K562 (cell line): ENCODE results near the gene PIGN. TPM values are rescaled to one million over a fixed set of nuclear protein-coding genes. Genes with fewer than 3 reads are reported as not detected.

Experiments used
- ATAC-seq: fragments of 200-7000 bp; cut with Tn5 transposase; 3 replicates; pipeline ENCODE4 v1.9.1; 2020; ENCODE audit warnings: moderate library complexity
- BruUV-seq: library from RNA; stranded (reverse); fragments of 400-500 nt; replicated peaks from 2 replicates; lab custom pipeline; 2021; lab: Mats Ljungman, UMichigan
- CTCF ChIA-PET: fragments of 300-600 bp; formaldehyde crosslinking; extraction: SDS; loops from one replicate; lab custom pipeline; 2021; ENCODE audit warnings: low intra/inter-chr PET ratio; lab: Yijun Ruan, JAX
- POLR2A ChIA-PET: fragments of 300-600, 350-650 bp; sonication (Branson Sonifier 250); formaldehyde crosslinking; extraction: SDS; loops from one replicate; lab custom pipeline; 2021; ENCODE audit warnings: antibody characterized with exemption, inconsistent platforms; lab: Yijun Ruan, JAX
- DNase-seq, 4 experiments: peaks; one replicate each; pipeline versions ENCODE4 v3.0.0 to v3.0.0-alpha.2; 2011 to 2018; ENCODE audit warnings: low spot score in 3 of 4, mixed read lengths in 3 of 4; ENCODE audit errors: extremely low read depth in 1 of 4
- FAIRE-seq: peaks from 2 replicates; lab custom pipeline; 2011; peaks lifted over from hg19 to GRCh38; lab: Jason Lieb, UNC
- H2AFZ ChIP-seq: 2 replicates; pipeline ENCODE4 v1.6.0; 2011; ENCODE audit warnings: low read depth, low read length, control low read depth, inconsistent platforms
- H3K27ac ChIP-seq: fragments of 200-600 bp; 3 replicates; pipeline ENCODE4 v1.8.0; 2011; ENCODE audit warnings: low read depth, mild to moderate bottlenecking, control low read depth, inconsistent platforms, low read length, moderate library complexity, mixed read lengths; ENCODE audit errors: extremely low read depth
- H3K27me3 ChIP-seq, 2 experiments: fragments of 300-600 bp in 1 of 2; 2 replicates in 1 of 2; 3 replicates in 1 of 2; pipeline versions ENCODE4 v1.6.0 to v1.8.0; 2011; ENCODE audit warnings: inconsistent platforms in 2 of 2, low read length in 2 of 2, mild to moderate bottlenecking in 1 of 2, mixed read lengths in 1 of 2, moderate library complexity in 1 of 2; ENCODE audit not compliant: control insufficient read depth in 2 of 2, insufficient read depth in 2 of 2
- H3K36me3 ChIP-seq: fragments of 300-600 bp; 3 replicates; pipeline ENCODE4 v1.8.0; 2011; ENCODE audit warnings: mild to moderate bottlenecking, low read length, inconsistent platforms; ENCODE audit not compliant: control insufficient read depth, insufficient read depth
- H3K4me1 ChIP-seq, 2 experiments: fragments of 200-600 bp in 1 of 2; replicated peaks in 1 of 2; 2 replicates in 1 of 2; 3 replicates in 1 of 2; pipeline versions ENCODE4 v1.5.1 to v1.8.0; 2011; ENCODE audit warnings: inconsistent platforms in 2 of 2, low read length in 2 of 2, mild to moderate bottlenecking in 1 of 2, mixed read lengths in 1 of 2, moderate library complexity in 1 of 2; ENCODE audit not compliant: control insufficient read depth in 2 of 2, insufficient read depth in 2 of 2
- H3K4me2 ChIP-seq: 2 replicates; pipeline ENCODE4 v1.6.1; 2011; ENCODE audit warnings: low read length, control low read depth, inconsistent platforms, mixed read lengths; ENCODE audit not compliant: insufficient read depth
- H3K4me3 ChIP-seq: fragments of 200-600 bp; sonication (generic), shearing (Covaris generic); 2 replicates; pipeline ENCODE4 v1.5.1; 2016; ENCODE audit warnings: control low read depth, inconsistent platforms
- H3K79me2 ChIP-seq: fragments of 200-600 bp; 3 replicates; pipeline ENCODE4 v1.8.0; 2011; ENCODE audit warnings: low read length, inconsistent platforms; ENCODE audit not compliant: control insufficient read depth, insufficient read depth
- H3K9ac ChIP-seq, 2 experiments: 2 replicates each; pipeline versions ENCODE4 v1.6.0 to v1.6.1; 2011; ENCODE audit warnings: low read depth in 2 of 2, low read length in 2 of 2, control low read depth in 1 of 2, inconsistent platforms in 1 of 2, mild to moderate bottlenecking in 1 of 2, mixed read lengths in 1 of 2; ENCODE audit not compliant: insufficient read depth in 1 of 2
- H3K9me1 ChIP-seq: one replicate; pipeline ENCODE4 v1.6.0; 2011; ENCODE audit warnings: inconsistent platforms, mild to moderate bottlenecking, low read length, moderate library complexity; ENCODE audit not compliant: control insufficient read depth, insufficient read depth
- H3K9me3 ChIP-seq: replicated peaks from 2 replicates; pipeline ENCODE4 v1.5.1; 2011; ENCODE audit warnings: low read depth, low read length, inconsistent platforms; ENCODE audit not compliant: control insufficient read depth, insufficient read depth
- H4K20me1 ChIP-seq: replicated peaks from 2 replicates; pipeline ENCODE4 v1.6.1; 2011; ENCODE audit warnings: low read length, inconsistent platforms, mixed read lengths; ENCODE audit not compliant: control insufficient read depth, insufficient read depth
- CUX1 ChIP-seq: fragments of 200-800 bp; sonication (Bioruptor generic); IDR thresholded peaks from 2 replicates; pipeline ENCODE4 v1.6.1; 2016; ENCODE audit warnings: missing genetic modification characterization, missing compliant biosample characterization
- ESRRB ChIP-seq: fragments of 250-450 bp; sonication (Bioruptor Pico); IDR thresholded peaks from 2 replicates; pipeline ENCODE4 v1.5.0; 2020; ENCODE audit warnings: mild to moderate bottlenecking, moderate library complexity, borderline replicate concordance
- FOXP1 ChIP-seq: sonication (generic); formaldehyde crosslinking; IDR thresholded peaks from 2 replicates; pipeline ENCODE4 v1.8.0; 2022; ENCODE audit warnings: mild to moderate bottlenecking, missing genetic modification reagents
- HMGXB4 ChIP-seq: sonication (generic); formaldehyde crosslinking; IDR thresholded peaks from 2 replicates; pipeline ENCODE4 v1.8.1; 2023; ENCODE audit warnings: mild to moderate bottlenecking, missing genetic modification reagents
- HNRNPUL1 ChIP-seq: fragments of 200-400 bp; formaldehyde crosslinking; IDR thresholded peaks from 2 replicates; pipeline ENCODE4 v1.6.1; 2017; ENCODE audit warnings: low read length
- SMARCB1 ChIP-seq: IDR thresholded peaks from 2 replicates; pipeline ENCODE4 v1.6.1; 2011; ENCODE audit warnings: improper control_type of control experiment, low read depth; ENCODE audit not compliant: insufficient read length
- SREBF1 ChIP-seq: fragments of 150-350 bp; IDR thresholded peaks from 2 replicates; pipeline ENCODE4 v1.6.1; 2014; ENCODE audit warnings: antibody characterized with exemption, low read depth, low read length, borderline replicate concordance
- SRF ChIP-seq, 2 experiments: fragments of 250-450, 450-650 bp in 1 of 2; sonication (Bioruptor Pico) in 1 of 2; sonication (generic) in 1 of 2; formaldehyde crosslinking; IDR thresholded peaks; 2 replicates each; pipeline versions ENCODE4 v1.5.0 to v1.5.1; 2020 to 2022; ENCODE audit warnings: mild to moderate bottlenecking in 1 of 2, missing genetic modification reagents in 1 of 2
- SRSF3 ChIP-seq: fragments of 200-400 bp; formaldehyde crosslinking; IDR thresholded peaks from 2 replicates; pipeline ENCODE4 v1.6.1; 2016; ENCODE audit warnings: mild to moderate bottlenecking, low read length, moderate library complexity; ENCODE audit not compliant: insufficient read depth
- TBL1XR1 ChIP-seq, 2 experiments: IDR thresholded peaks; 2 replicates each; pipeline ENCODE4 v1.6.1; 2012; ENCODE audit warnings: improper control_type of control experiment in 2 of 2, low read length in 2 of 2, mild to moderate bottlenecking in 1 of 2
- TCF7L2 ChIP-seq: fragments of 150-350 bp; IDR thresholded peaks from 2 replicates; pipeline ENCODE4 v1.6.1; 2016; ENCODE audit warnings: low read depth, mild to moderate bottlenecking, low read length, moderate library complexity
- U2AF2 ChIP-seq: fragments of 200-400 bp; formaldehyde crosslinking; optimal IDR thresholded peaks from 2 replicates; pipeline ENCODE3; 2017; ENCODE audit warnings: low read depth, mild to moderate bottlenecking, low read length
- ZC3H4 ChIP-seq: sonication (generic); formaldehyde crosslinking; IDR thresholded peaks from 2 replicates; pipeline ENCODE4 v1.9.0; 2021; ENCODE audit warnings: missing genetic modification reagents, borderline replicate concordance
- ZC3H8 ChIP-seq: fragments of 450-650 bp; IDR thresholded peaks from 2 replicates; pipeline ENCODE4 v1.6.1; 2017
- WGBS: fragments of 100-300 bp; shearing (Covaris generic); methylation state at CpG from one replicate; pipeline ENCODE4 v1.1.6; 2016; ENCODE audit warnings: low coverage, mixed read lengths; ENCODE audit not compliant: insufficient coverage; ENCODE audit errors: missing lambda C conversion rate; 5-methylcytosine and 5-hydroxymethylcytosine counted together
- in situ Hi-C: fragments of 300-500 bp; cut with MboI; formaldehyde crosslinking; loops from 4 replicates; pipeline ENCODE4 v1.15.0; 2018; ENCODE audit warnings: inconsistent platforms, mixed read lengths
- intact Hi-C: fragments of 100-400 bp; cut with micrococcal nuclease; formaldehyde crosslinking; loops from 2 replicates; pipeline ENCODE4 v1.14.2; 2022
- polyA plus RNA-seq, 8 experiments: library from polyadenylated mRNA; depleted of rRNA in 4 of 8; stranded (reverse) in 5 of 8; unstranded in 3 of 8; fragments of >200 nt; fragmentation: Nextera tagmentation in 2 of 8; fragmentation: Illumina TruSeq in 1 of 8; extraction: Ambion mirVana in 2 of 8; extraction: Trizol in 1 of 8; gene quantifications; 2 replicates each; pipeline versions ENCODE4 v1.2.1 to v1.2.3, GENCODE V29; 2011 to 2014; ENCODE audit warnings: inconsistent platforms in 1 of 8, missing spikeins in 1 of 8
- total RNA-seq, 7 experiments: library from RNA; depleted of rRNA in 6 of 7; stranded (reverse); fragments of >200 nt in 6 of 7; fragmentation: Illumina TruSeq in 2 of 7; extraction: Trizol in 2 of 7; gene quantifications; 2 replicates each; pipeline versions ENCODE4 v1.2.1 to v1.2.3, GENCODE V29; 2011 to 2021; ENCODE audit warnings: low replicate concordance in 1 of 7
- TF ChIP-seq, protein P1 (sequence below), 2 experiments: fragments of 200-800 bp in 1 of 2; sonication (Bioruptor generic) in 1 of 2; sonication (generic) in 1 of 2; formaldehyde crosslinking in 1 of 2; IDR thresholded peaks in 1 of 2; conservative IDR thresholded peaks in 1 of 2; 2 replicates each; pipeline versions ENCODE4 v1.5.0 to v1.6.1; 2016 to 2020; ENCODE audit warnings: missing compliant biosample characterization in 1 of 2, missing genetic modification characterization in 1 of 2, missing genetic modification reagents in 1 of 2

PIGN gene
- total and polyA plus RNA-seq, 9 of the 15 experiments (the other 6 are each of a cell fraction or from before 2014, with no cell fraction given), result 9.9 to 25.6 (median 17.3) TPM

- no peak for ATAC-seq
- H3K79me2 ChIP-seq, result no peaks in the 10 kb centered on the region
- no peak overlapping the region for H2AFZ ChIP-seq
- H3K9me1 ChIP-seq, result no peaks in the 10 kb centered on the region
- H3K27ac ChIP-seq, result no peak overlapping the region
- no TSS peak for BruUV-seq
- no peaks in the 10 kb centered on the region for H4K20me1 ChIP-seq
- 0% methylated on average over 1 of the region's 1 CpG for WGBS
- no peaks in the 10 kb centered on the region for H3K27me3 ChIP-seq
- no peaks in the 10 kb centered on the region for H3K36me3 ChIP-seq
- in situ Hi-C loops (no loop called here), intact Hi-C loops (no loop called here)
- no peak overlapping the region for H3K4me2 ChIP-seq
- CTCF ChIA-PET, result no interaction called here
- no peak overlapping the region for H3K4me3 ChIP-seq
- H3K9ac ChIP-seq, result no peak overlapping the region
- no peak for FAIRE-seq
- no peaks in the 10 kb centered on the region for H3K9me3 ChIP-seq
- no peak for DNase-seq
- POLR2A ChIA-PET, result no interaction called here
- no peaks in the 10 kb centered on the region for H3K4me1 ChIP-seq
- TF ChIP-seq ESRRB, result no peak
- TF ChIP-seq, protein P1, sequence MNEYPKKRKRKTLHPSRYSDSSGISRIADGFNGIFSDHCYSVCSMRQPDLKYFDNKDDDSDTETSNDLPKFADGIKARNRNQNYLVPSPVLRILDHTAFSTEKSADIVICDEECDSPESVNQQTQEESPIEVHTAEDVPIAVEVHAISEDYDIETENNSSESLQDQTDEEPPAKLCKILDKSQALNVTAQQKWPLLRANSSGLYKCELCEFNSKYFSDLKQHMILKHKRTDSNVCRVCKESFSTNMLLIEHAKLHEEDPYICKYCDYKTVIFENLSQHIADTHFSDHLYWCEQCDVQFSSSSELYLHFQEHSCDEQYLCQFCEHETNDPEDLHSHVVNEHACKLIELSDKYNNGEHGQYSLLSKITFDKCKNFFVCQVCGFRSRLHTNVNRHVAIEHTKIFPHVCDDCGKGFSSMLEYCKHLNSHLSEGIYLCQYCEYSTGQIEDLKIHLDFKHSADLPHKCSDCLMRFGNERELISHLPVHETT (CRISPR knock-in tag; conservative IDR thresholded peaks at IDR 0.05 in 1 of 2, IDR thresholded peaks at IDR 0.05 in 1 of 2), result no peak
- no peak for TF ChIP-seq SREBF1
- TF ChIP-seq TCF7L2, result no peak
- no peak for TF ChIP-seq CUX1
- no peak for TF ChIP-seq SRF (CRISPR knock-in tag; IDR thresholded peaks at IDR 0.05)
- no peak for TF ChIP-seq HMGXB4
- TF ChIP-seq ZC3H8, result no peak
- TF ChIP-seq HNRNPUL1, result no peak
- TF ChIP-seq FOXP1 (CRISPR knock-in tag), result no peak
- no peak for TF ChIP-seq U2AF2
- TF ChIP-seq SMARCB1, result no peak
- no peak for TF ChIP-seq TBL1XR1 (IDR thresholded peaks at IDR 0.05; ENCODE audit: low read length in 2 of 2)
- no peak for TF ChIP-seq SRSF3
- TF ChIP-seq ZC3H4, result no peak
These were observed 194.6 kb downstream of the PIGN start for GRCh38 chr18:61992285-61992684.
